Uterus (tissue), 4 donors: ENCODE measurements around the gene DIDO1. TPM values are rescaled to one million over a fixed set of nuclear protein-coding genes. Genes with fewer than 3 reads are reported as not detected.

Source experiments
- DNase-seq, 2 donors: peaks; one replicate each; pipeline ENCODE4 v3.0.0-alpha.2; 2019 to 2020
- H3K27ac ChIP-seq, 2 donors: fragments of 200-600 bp; sonication (generic); 1 replicate in 1 of 2; 2 replicates in 1 of 2; pipeline ENCODE4 v1.5.1; 2016 to 2018
- H3K27me3 ChIP-seq, 2 donors: fragments of 200-600 bp; sonication (generic); one replicate each; pipeline ENCODE4 v1.5.1; 2018 to 2019; ENCODE audit warnings: control low read depth in 1 of 2
- H3K36me3 ChIP-seq, 2 donors: fragments of 200-600 bp; sonication (generic); one replicate each; pipeline ENCODE4 v1.5.1; 2019; ENCODE audit warnings: control low read depth in 1 of 2
- H3K4me1 ChIP-seq, 2 donors: fragments of 200-600 bp; sonication (generic); one replicate each; pipeline ENCODE4 v1.5.1; 2018 to 2019; ENCODE audit warnings: control low read depth in 1 of 2
- H3K4me3 ChIP-seq, 2 donors: fragments of 200-600 bp; sonication (generic); 1 replicate in 1 of 2; 2 replicates in 1 of 2; pipeline ENCODE4 v1.5.1; 2018 to 2019; ENCODE audit warnings: mild to moderate bottlenecking in 1 of 2
- H3K9me3 ChIP-seq, 2 donors: fragments of 200-600 bp; sonication (generic); one replicate each; pipeline ENCODE4 v1.5.1; 2019; ENCODE audit warnings: control low read depth in 1 of 2
- POLR2A ChIP-seq, 2 donors: fragments of 450-650 bp; IDR thresholded peaks; one replicate each; pipeline ENCODE4 v1.6.1; 2016; ENCODE audit warnings: antibody characterized with exemption in 2 of 2, mild to moderate bottlenecking in 1 of 2, moderate library complexity in 1 of 2
- intact Hi-C: fragments of 100-400 bp; cut with DNase I; formaldehyde crosslinking; loops from one replicate; pipeline ENCODE4 v1.15.1; 2023; ENCODE audit warnings: low total_unique reads
- total RNA-seq, 4 donors: library from RNA; depleted of rRNA in 3 of 4; stranded (reverse); fragments of >200 nt in 3 of 4; gene quantifications; one replicate each; pipeline versions ENCODE4 v1.1.0 to v1.2.4, GENCODE V29; 2014 to 2023
- TF ChIP-seq, protein P1 (sequence below), 4 experiments: fragments of 200-600 bp in 2 of 4; fragments of 450-650 bp in 2 of 4; sonication (generic) in 2 of 4; IDR thresholded peaks; one replicate each; pipeline ENCODE4 v1.5.1; 2016 to 2019; ENCODE audit warnings: antibody characterized with exemption in 4 of 4, mild to moderate bottlenecking in 2 of 4, moderate library complexity in 1 of 4
- donor health status: DM: yes; HTN: yes; CAD: no.

The DIDO1 gene
- total RNA-seq, 4 donors from 2014 or later, result 20.9 to 92.8 (median 78.8) TPM

GRCh38 chr20:62876902-62877816 lies 49.1 kb downstream of the DIDO1 start:
- Histone ChIP-seq H3K27me3 (no peaks in the 10 kb centered on the region), H3K9me3 (no peaks in the 10 kb centered on the region), H3K4me3 (no peak overlapping the region), H3K4me1 (peaks cover 0 to 7% of the 10 kb centered on the region in 2 donors), H3K27ac (peak overlapping the region; percentile 18 to 67), H3K36me3 (no peaks in the 10 kb centered on the region)
- intact Hi-C loops, result no loop called here
- TF ChIP-seq POLR2A (IDR thresholded peaks at IDR 0.05), result no peak
- TF ChIP-seq, protein P1, sequence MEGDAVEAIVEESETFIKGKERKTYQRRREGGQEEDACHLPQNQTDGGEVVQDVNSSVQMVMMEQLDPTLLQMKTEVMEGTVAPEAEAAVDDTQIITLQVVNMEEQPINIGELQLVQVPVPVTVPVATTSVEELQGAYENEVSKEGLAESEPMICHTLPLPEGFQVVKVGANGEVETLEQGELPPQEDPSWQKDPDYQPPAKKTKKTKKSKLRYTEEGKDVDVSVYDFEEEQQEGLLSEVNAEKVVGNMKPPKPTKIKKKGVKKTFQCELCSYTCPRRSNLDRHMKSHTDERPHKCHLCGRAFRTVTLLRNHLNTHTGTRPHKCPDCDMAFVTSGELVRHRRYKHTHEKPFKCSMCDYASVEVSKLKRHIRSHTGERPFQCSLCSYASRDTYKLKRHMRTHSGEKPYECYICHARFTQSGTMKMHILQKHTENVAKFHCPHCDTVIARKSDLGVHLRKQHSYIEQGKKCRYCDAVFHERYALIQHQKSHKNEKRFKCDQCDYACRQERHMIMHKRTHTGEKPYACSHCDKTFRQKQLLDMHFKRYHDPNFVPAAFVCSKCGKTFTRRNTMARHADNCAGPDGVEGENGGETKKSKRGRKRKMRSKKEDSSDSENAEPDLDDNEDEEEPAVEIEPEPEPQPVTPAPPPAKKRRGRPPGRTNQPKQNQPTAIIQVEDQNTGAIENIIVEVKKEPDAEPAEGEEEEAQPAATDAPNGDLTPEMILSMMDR (IDR thresholded peaks at IDR 0.05), result no peak
- peak; percentile 78 to 85 for DNase-seq

GRCh38 chr20:62876501-62876901 lies 49.8 kb downstream of the DIDO1 start:
- no peak for TF ChIP-seq POLR2A (IDR thresholded peaks at IDR 0.05)
- TF ChIP-seq, protein P1 (IDR thresholded peaks at IDR 0.05), result no peak
- no peak for DNase-seq
- Histone ChIP-seq H3K4me1 (peaks cover 0 to 7% of the 10 kb centered on the region in 2 donors), H3K9me3 (no peaks in the 10 kb centered on the region), H3K27me3 (no peaks in the 10 kb centered on the region), H3K36me3 (no peaks in the 10 kb centered on the region), H3K4me3 (no peak overlapping the region), H3K27ac (peak overlapping the region; percentile 18 to 67)
- intact Hi-C loops, result no loop called here

- peaks cover 0 to 7% of the 10 kb centered on the region in 2 donors for H3K4me1 ChIP-seq
- H3K27ac ChIP-seq, result peak overlapping the region; percentile 42 to 67
- H3K9me3 ChIP-seq, result no peaks in the 10 kb centered on the region
- TF ChIP-seq, protein P1 (IDR thresholded peaks at IDR 0.05), result peak; percentile 21 to 58 (median 54)
- no peak for TF ChIP-seq POLR2A (IDR thresholded peaks at IDR 0.05)
- H3K27me3 ChIP-seq, result no peaks in the 10 kb centered on the region
- intact Hi-C loops, result no loop called here
- H3K4me3 ChIP-seq, result no peak overlapping the region
- peak; percentile 74 to 78 for DNase-seq
- no peaks in the 10 kb centered on the region for H3K36me3 ChIP-seq
Observed at GRCh38 chr20:62875419-62876361, 50.6 kb downstream of the DIDO1 start.

GRCh38 chr20:62874964-62875344 lies 51.4 kb downstream of the DIDO1 start:
- Histone ChIP-seq H3K4me3 (no peak overlapping the region), H3K27me3 (no peaks in the 10 kb centered on the region), H3K9me3 (no peaks in the 10 kb centered on the region), H3K27ac (no peak overlapping the region), H3K4me1 (peaks cover 0 to 7% of the 10 kb centered on the region in 2 donors), H3K36me3 (no peaks in the 10 kb centered on the region)
- DNase-seq, result no peak
- intact Hi-C loops, result no loop called here
- TF ChIP-seq POLR2A (IDR thresholded peaks at IDR 0.05), result no peak
- TF ChIP-seq, protein P1 (IDR thresholded peaks at IDR 0.05), result no peak
